Central memory CD8-positive, alpha-beta T cell (primary cell): ENCODE measurements around the gene KLRC3.
"Not testable (repeated sequence)": the region's sequence is repeated elsewhere in the genome, so short reads cannot be mapped to it uniquely, and the experiment has no call there.

Experiments
- ATAC-seq: fragments of 150-1000 bp; cut with Tn5 transposase; replicated peaks from 2 replicates; pipeline ENCODE4 v1.10.0; 2022; ENCODE audit warnings: mild to moderate bottlenecking, moderate FRiP score, moderate number of reproducible peaks; ENCODE audit not compliant: poor library complexity, severe bottlenecking; ENCODE audit errors: extremely low read depth
- DNase-seq, 2 donors: peaks; one replicate each; pipeline ENCODE4 v3.0.0; 2021; ENCODE audit warnings: low spot score in 2 of 2
- H3K27ac Mint-ChIP-seq: one replicate; pipeline ENCODE4 v1.8.0; 2022; ENCODE audit warnings: low read depth, mild to moderate bottlenecking, moderate library complexity, mixed read lengths
- H3K27me3 Mint-ChIP-seq: one replicate; pipeline ENCODE4 v1.8.0; 2022; ENCODE audit warnings: mixed read lengths
- H3K36me3 Mint-ChIP-seq: one replicate; pipeline ENCODE4 v1.8.0; 2022; ENCODE audit warnings: mild to moderate bottlenecking, moderate library complexity, mixed read lengths; ENCODE audit not compliant: insufficient read depth
- H3K4me1 Mint-ChIP-seq: one replicate; pipeline ENCODE4 v1.8.0; 2022; ENCODE audit warnings: mixed read lengths
- H3K4me3 Mint-ChIP-seq: one replicate; pipeline ENCODE4 v1.8.0; 2022; ENCODE audit warnings: mild to moderate bottlenecking, moderate library complexity, mixed read lengths
- H3K9me3 Mint-ChIP-seq: one replicate; pipeline ENCODE4 v1.8.0; 2022; ENCODE audit warnings: mixed read lengths

The KLRC3 gene

DNA sequence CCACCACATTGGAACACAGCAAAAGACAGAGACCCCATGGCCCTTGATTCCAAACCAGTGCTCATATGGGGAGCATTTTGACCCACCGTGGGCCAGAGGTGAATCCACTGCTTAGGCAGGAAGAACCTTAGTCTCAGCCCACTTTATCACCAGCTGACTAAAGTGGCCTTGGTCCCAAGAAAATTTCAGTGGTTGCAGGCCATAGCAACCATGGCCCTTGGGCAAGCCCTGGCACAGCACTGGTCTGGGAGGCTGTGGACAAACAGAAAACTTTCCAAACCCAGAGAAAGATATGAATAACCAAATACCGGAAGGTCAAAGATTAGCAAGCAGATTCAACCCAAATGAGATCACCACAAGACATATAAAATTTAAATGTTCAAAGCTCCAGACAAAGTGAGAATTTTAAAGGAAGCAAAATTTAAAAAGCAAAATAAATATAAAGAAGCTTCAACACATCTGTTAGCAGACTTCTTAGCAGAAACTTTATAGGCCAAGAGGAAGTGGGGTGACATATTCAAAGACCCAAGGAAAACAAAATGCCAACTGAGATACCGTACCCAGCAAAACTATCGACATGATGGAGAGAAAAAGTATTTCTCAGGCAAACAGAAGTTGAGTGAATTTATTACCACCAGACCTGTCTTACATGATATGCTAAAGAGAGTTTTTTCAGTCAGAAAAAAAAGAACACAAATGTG is 38.3 kb downstream of the KLRC3 start:
- peaks cover 84% of the 10 kb centered on the region for H3K36me3 Mint-ChIP-seq
- DNase-seq (no peak), ATAC-seq (peak; percentile 54)
- H3K27ac Mint-ChIP-seq: peak overlapping the region; percentile 90
- peak overlapping the region; percentile 84 for H3K4me3 Mint-ChIP-seq
- no peaks in the 10 kb centered on the region for H3K9me3 Mint-ChIP-seq
- peaks cover 67% of the 10 kb centered on the region for H3K4me1 Mint-ChIP-seq
- H3K27me3 Mint-ChIP-seq: no peaks in the 10 kb centered on the region

DNA sequence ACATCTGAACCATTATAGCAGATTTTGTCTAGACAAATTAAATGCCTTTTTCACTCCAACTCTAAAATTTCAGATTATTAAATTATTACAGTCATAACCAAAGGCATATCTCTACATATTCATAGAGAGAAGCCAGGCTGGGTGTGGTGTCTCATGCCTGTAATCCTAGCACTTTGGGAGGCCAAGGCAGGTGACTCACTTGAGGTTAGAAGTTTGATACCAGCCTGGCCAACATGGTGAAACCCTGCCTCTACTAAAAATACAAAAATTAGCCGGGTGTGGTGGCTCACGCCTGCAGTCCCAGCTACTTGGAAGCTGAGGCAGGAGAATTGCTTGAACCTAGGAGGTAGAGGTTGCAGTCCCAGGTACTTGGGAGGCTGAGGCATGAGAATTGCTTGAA is 41.7 kb downstream of the KLRC3 start:
- not testable (repeated sequence) for H3K4me3 Mint-ChIP-seq, H3K27me3 Mint-ChIP-seq, DNase-seq, H3K9me3 Mint-ChIP-seq, ATAC-seq
- Mint-ChIP-seq H3K27ac (peak overlapping the region; percentile 86), H3K36me3 (peaks cover 76% of the 10 kb centered on the region), H3K4me1 (peaks cover 61% of the 10 kb centered on the region)

DNA sequence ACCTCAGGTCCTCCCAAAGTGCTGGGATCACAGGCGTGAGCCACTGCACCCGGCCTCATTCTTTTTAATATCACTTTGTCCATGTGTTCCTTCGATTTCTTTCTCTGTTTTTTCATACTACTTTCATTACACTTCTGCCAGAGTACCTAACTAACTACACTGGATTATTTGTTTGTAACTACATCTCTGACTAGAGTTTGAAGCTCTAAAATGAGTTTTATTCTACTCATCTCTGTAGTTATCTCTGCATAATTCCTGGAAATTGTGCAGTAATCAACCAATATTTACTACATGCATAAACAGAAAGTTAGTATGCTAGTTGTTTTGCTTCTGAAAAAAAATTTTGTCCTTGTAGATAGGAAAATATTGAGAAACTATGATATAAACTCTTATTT is 45.8 kb downstream of the KLRC3 start:
- Mint-ChIP-seq H3K4me1 (peaks cover 65% of the 10 kb centered on the region), H3K9me3 (no peaks in the 10 kb centered on the region), H3K36me3 (peaks cover 81% of the 10 kb centered on the region), H3K27me3 (no peaks in the 10 kb centered on the region), H3K27ac (peak overlapping the region; percentile 96), H3K4me3 (peak overlapping the region; percentile 78)
- DNase-seq (no peak), ATAC-seq (no peak)

DNA sequence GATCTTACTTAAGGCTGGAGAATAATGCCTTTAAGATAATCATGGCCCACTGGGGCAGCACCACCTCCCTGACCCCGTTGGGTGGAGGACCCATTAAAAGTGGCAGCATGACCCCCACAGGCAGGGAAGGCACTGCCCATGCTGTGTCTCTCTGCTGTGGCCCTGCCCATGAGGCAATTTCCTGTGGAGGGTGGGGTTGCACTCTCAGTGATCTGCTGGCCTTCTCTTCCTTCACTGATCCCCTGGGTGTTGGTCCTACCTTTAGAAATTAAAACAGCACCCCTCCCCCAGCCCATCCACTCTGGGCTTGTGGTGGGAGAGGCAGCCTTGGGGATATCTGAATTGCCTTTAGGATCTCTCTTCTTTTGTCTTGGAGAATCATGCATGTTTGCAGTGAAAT is 47.8 kb downstream of the KLRC3 start:
- Mint-ChIP-seq H3K27ac (peak overlapping the region; percentile 96), H3K36me3 (peaks cover 81% of the 10 kb centered on the region)

DNA sequence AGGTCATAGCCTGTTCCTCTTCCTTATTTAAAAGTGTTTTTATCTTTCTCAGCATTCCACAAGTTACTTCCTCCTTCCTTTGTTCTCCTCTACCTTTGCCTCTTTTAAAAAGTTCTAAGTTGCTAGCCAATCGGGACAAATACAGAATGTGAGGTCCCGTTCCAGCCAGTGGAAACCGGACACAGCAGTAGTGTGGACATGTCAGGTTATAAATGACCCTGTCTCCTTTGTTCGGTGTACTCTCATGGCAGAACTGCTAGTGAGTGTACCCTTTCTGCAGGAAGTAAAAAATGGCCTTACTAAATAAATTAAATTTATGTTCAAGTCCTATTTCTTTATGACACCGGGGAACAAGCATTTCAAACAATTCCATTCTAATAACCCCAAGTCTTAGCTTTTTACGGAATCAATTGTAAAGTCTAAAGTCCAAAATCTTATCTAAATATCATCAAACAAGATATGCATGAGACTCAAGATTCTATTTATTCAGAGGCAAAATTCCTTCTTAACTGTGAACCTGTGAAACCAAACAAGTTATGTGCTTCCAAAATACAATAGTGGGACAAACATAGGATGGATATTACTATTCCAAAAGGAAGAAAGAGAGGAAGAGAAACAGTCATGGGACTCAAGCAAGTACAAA is 48.4 kb downstream of the KLRC3 start:
- H3K27me3 Mint-ChIP-seq, DNase-seq, ATAC-seq, H3K9me3 Mint-ChIP-seq: not testable (repeated sequence)
- Mint-ChIP-seq H3K4me3 (peak overlapping the region; percentile 56), H3K36me3 (peaks cover 79% of the 10 kb centered on the region), H3K4me1 (peaks cover 81% of the 10 kb centered on the region), H3K27ac (peak overlapping the region; percentile 96)

More for the DNA sequence above, 47.8 kb downstream of the KLRC3 start:
- H3K4me1 Mint-ChIP-seq: peaks cover 77% of the 10 kb centered on the region
- H3K27me3 Mint-ChIP-seq: no peaks in the 10 kb centered on the region
- H3K4me3 Mint-ChIP-seq: peak overlapping the region; percentile 56
- H3K9me3 Mint-ChIP-seq: no peaks in the 10 kb centered on the region
- ATAC-seq (peak; percentile 27), DNase-seq (peak in 1 of 2 donors; percentile 8)

DNA sequence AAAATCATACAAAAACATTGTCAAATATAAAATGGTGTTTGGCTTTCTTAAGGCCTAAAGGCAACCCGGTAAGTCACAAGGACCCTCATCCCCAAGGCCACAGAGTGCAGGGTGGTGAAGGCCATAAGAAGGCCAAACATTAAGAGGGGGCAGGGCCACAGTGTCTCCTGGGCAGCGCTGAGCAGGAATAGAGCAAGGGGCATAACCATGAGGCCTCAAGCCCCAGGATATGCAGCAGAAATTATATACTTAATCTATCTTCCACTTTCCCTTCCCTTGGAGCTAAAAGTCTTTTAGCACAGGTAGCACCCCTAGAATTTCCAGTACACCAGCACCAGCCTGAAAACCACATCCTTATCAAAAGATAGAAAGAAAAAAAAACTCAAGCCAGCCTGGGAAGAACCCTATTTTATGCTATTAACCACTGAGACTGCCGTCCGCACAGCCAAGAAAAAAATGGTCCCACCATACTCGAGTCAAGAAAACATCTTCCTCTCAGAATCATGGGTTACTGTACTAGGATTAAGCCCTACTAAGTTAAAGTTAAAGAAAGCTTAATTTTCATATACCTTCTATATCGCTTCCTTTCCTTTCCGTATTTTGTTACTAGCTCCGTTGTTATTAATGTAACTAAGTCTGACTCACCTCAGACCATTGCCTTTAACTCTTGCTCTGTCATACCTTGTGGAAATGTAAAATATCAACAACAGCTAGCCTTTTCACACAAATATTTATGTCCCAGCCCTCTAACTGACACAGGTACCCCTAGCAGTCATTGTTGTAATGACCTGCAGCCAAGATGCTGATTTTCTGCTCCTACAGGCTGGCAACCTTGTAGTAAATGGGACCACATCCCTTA is 50.6 kb downstream of the KLRC3 start:
- Mint-ChIP-seq H3K36me3 (peaks cover 68% of the 10 kb centered on the region), H3K4me3 (peak overlapping the region; percentile 61), H3K27me3 (no peaks in the 10 kb centered on the region), H3K27ac (peak overlapping the region; percentile 96), H3K4me1 (peaks cover 81% of the 10 kb centered on the region), H3K9me3 (no peaks in the 10 kb centered on the region)
- DNase-seq (no peak), ATAC-seq (peak; percentile 24)

DNA sequence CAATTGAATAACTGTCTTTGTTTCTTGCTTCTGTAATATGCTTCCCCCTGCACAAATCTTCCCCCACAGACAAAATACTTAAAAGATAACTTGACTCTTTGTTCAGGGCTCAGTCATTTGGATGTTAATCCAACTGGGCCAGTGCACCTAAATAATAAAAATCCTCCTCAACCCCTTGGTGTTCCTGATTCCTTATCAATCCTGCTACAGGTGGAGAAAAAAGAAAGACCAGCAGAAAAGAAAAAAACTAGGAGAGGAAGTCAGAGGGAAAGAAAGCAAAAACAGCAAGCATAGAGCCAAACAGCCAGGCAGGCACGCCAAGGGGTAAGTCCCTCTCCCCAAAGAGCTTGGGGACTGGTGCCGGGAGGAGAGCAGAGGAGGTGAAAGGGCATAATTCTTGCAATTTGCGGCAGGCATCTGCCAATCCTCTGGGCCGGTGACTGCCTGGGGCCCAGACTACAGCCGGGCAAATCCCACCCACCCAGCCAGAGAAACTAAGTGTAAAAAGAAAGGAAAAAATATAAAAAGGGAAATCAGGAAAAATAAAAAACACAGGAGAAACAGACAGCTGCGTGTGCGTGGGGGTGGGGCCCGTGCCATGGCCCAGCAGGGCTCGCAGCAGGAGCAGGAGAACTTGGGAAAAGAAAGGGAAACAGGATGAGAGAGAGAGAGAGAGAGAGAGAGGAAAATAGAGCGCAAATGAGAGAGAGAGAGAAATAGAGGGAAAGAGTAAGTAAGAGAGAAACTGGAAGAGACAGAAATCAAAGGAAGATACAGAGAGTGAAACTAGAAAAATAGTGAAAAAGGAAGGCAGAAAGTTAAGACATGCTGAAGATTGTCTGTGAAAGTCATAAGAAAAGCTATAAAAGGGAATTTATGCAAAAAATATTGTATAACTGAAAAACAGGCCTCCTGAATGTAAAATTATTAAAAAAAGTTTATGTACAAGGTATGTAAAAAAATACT is 51.9 kb downstream of the KLRC3 start:
- Mint-ChIP-seq H3K27ac (peak overlapping the region; percentile 96), H3K27me3 (no peaks in the 10 kb centered on the region), H3K36me3 (peaks cover 55% of the 10 kb centered on the region), H3K4me3 (peak overlapping the region; percentile 57), H3K4me1 (peaks cover 68% of the 10 kb centered on the region), H3K9me3 (no peaks in the 10 kb centered on the region)
- no peak for ATAC-seq
- no peak for DNase-seq

DNA sequence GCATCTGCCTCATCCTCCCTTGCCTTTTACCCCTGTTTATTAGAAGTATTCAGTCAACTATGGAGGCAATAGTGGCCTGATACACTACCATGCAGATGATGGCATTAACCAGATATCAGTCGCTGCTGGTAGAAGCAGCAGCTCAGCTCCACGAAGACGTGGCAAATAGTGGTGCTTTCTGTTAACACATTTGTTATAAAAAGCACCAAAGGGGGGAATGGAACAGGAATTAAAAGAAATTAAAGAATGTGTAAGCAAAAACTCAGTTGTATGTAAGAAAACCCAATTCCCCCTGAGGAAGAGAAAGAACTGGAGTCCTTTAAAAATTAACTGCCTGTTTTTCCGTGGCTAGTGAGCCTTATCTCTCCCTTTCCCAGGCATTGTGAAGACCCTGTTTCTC is 52.7 kb downstream of the KLRC3 start:
- H3K27me3 Mint-ChIP-seq, ATAC-seq, H3K9me3 Mint-ChIP-seq, DNase-seq: not testable (repeated sequence)
- H3K36me3 Mint-ChIP-seq: peaks cover 48% of the 10 kb centered on the region
- peak overlapping the region; percentile 57 for H3K4me3 Mint-ChIP-seq
- peak overlapping the region; percentile 96 for H3K27ac Mint-ChIP-seq
- peaks cover 62% of the 10 kb centered on the region for H3K4me1 Mint-ChIP-seq

DNA sequence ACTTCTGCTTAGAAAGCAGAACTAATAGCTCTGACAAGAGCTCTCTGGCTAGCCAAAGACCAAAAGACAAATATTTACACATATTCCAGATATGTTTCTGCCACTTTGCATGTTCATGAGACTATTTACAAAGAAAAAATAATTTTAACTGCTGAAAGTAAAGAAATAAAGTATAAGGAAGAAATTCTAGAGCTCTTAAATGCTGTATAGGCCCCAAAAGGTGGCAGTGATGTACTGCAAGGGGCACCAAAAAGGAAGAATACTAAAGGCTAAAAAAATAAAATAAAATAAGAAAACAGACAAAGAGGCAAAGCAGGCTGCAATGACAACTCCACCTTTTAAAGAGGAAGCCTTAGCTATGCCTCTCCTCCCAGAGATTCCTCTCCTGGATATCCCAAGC is 53.5 kb downstream of the KLRC3 start:
- Mint-ChIP-seq H3K4me3 (no peak overlapping the region), H3K27me3 (no peaks in the 10 kb centered on the region), H3K36me3 (peaks cover 40% of the 10 kb centered on the region), H3K27ac (peak overlapping the region; percentile 63), H3K4me1 (peaks cover 54% of the 10 kb centered on the region), H3K9me3 (no peaks in the 10 kb centered on the region)
- ATAC-seq (no peak), DNase-seq (no peak)

DNA sequence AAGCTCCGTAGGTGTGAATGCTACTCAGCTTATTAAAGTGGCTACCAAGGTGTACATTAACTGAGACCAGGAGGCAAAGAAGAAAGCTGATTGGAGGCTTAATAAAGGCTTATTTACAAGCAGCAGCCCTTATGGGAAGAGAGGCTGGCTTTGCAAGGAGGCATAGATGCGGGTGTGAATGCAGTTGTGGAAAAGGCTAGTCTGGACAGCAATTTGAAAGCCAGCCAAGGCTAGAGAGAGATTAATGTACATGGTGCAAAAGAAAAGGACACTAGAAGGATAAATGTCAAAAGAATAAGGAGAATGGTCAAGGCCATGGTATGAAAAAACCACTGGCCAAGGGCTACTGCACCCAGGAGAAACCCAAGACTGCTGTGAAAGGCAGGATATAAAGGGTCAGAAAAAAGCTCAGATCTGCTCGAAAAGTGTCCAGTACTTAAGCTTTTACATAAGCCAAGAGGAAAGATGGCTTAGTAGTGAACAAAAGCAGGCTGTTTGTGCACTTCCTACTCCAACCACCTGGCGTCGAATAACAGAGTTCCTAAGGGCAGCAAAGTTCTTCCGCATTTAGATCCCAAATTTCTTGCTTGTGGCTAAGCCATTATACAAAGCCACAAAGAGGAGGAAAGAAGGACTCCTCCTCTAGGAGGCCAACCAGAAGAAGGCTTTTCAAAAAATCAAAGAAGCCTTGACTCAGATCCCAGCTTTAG is 54.5 kb downstream of the KLRC3 start:
- Mint-ChIP-seq H3K4me1 (peaks cover 52% of the 10 kb centered on the region), H3K27ac (no peak overlapping the region), H3K27me3 (no peaks in the 10 kb centered on the region), H3K9me3 (no peaks in the 10 kb centered on the region), H3K4me3 (no peak overlapping the region), H3K36me3 (peaks cover 31% of the 10 kb centered on the region)
- ATAC-seq: no peak
- no peak for DNase-seq

DNA sequence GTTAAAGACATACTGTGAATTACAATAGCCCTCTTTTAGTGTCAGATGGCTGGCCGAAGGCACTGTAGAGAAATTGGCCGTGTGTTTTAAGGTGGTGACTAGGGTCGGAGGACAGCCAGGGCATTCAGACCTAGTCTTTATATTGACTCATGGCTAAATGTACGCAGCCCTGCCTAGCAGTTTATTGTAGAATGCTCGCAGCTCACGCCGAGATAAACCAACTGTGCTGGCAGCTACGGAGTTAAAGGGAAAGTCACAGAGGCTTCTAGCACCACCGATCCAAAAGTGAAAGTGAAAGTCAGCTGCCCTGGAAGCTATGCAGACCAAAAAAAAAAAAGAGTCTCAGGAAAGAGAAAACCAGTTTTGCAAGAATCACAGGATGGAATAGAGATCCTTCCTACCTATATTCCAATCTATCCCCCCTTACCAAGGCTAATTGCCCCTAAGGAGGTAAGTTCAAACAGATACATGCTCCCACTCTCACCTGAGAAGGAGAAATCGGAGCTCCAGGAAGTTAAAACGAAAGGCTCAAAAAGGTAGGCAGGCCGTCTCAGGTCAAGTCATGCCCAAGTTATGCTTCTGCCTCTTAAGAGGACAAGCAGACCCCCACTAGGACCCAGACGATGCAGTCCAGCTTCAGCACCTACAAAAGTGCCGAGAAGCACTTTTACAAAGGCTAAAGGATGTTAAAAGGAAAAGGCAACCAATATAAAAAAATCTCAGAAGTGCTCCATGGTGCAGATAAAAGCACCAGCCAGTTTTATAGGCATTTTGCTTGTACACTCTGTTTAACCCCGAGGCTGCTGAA is 55.4 kb downstream of the KLRC3 start:
- Mint-ChIP-seq H3K4me1 (peaks cover 49% of the 10 kb centered on the region), H3K4me3 (no peak overlapping the region), H3K27ac (no peak overlapping the region), H3K9me3 (no peaks in the 10 kb centered on the region), H3K36me3 (peaks cover 22% of the 10 kb centered on the region), H3K27me3 (no peaks in the 10 kb centered on the region)
- ATAC-seq (peak; percentile 81), DNase-seq (peak in 1 of 2 donors; percentile 56)
